ENCODE measurements around the gene CUX1. TPM values are rescaled to one million over a fixed set of nuclear protein-coding genes. Genes with fewer than 3 reads are reported as not detected.

The CUX1 gene
- total RNA-seq, 1 experiment from 2014 or later = 92.4 TPM

DNA sequence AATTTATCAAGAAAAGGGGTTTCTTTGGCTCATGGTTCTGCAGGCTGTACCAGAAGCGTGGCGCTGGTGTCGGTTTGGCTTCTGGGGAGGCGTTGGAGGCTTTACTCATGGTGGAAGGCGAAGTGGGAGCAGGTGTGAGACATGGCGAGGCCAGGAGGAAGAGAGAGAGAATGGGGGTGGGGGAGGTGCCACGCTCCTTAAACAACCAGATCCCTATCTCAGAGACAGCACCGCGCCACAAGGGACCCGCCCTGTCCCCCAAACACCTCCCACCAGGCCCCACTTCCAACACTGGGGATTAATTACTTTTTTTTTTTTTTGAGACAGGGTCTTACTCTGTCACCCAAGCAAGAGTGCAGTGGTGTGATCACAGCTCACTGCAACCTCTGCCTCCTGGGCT, 451.2 kb downstream of the CUX1 start:
- Histone ChIP-seq H3K9me2 (replicated peaks; ENCODE audit: insufficient read depth, low read length) (no peaks in the 10 kb centered on the region), H2AFZ (ENCODE audit: low read length) (no peak overlapping the region), H3K9ac (ENCODE audit: low read length) (no peak overlapping the region), H3K27ac (ENCODE audit: low read length) (0 out of 2 replicates have a peak overlapping the region, but pooled peaks have one; percentile 16), H3K79me2 (ENCODE audit: low read length) (no peaks in the 10 kb centered on the region), H3K4me2 (ENCODE audit: low read depth, low read length, poor library complexity, severe bottlenecking) (no peak overlapping the region), H3K4me3 (ENCODE audit: low read length) (no peak overlapping the region), H3K4me1 (ENCODE audit: low read length) (peaks cover 31% of the 10 kb centered on the region), H3K27me3 (ENCODE audit: low read length) (no peaks in the 10 kb centered on the region), H3K36me3 (ENCODE audit: insufficient read depth, low read length) (no peaks in the 10 kb centered on the region), H3K9me3 (ENCODE audit: low read length) (no peaks in the 10 kb centered on the region), H4K20me1 (ENCODE audit: insufficient read depth, low read depth, low read length) (no peaks in the 10 kb centered on the region)
- DNase-seq = no peak

DNA sequence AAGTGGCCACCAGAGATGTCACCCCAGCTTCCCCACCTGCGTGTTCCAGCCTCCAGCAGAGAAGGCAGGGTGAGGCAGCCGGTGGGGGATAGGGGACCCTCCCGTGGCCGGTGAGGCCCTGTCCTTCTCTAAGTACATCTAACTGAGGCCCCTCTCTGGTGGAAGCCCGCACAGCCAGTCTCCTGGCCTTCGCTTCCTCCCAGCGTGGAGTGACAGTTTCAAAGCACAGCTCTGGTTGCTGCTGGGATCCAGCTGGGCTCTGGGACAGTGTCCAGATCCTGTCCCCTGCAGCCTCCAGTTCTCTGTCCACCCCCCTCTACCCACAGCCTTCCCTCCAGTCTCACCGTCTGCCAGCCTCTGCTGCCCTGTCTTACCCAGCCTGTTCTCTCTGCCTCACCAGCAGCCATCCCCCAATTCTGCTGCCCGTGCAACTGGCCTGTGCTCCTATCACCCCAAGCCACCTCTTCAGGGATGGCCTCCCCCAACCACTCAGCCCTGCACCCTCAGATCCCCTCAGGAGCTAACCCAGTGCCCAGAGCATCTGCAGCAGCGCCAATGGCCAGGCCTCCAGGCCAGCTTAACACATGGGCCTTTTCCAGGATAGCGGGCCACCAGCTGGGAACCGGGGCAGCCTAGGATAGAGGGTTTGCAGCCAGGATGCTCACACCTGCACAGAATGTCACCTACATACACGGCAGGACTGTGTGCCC, 452.9 kb downstream of the CUX1 start:
- Histone ChIP-seq H3K36me3 (ENCODE audit: insufficient read depth, low read length) (no peaks in the 10 kb centered on the region), H3K9me2 (replicated peaks; ENCODE audit: insufficient read depth, low read length) (no peaks in the 10 kb centered on the region), H3K4me2 (ENCODE audit: low read depth, low read length, poor library complexity, severe bottlenecking) (no peak overlapping the region), H3K9ac (ENCODE audit: low read length) (no peak overlapping the region), H3K4me1 (ENCODE audit: low read length) (peaks cover 38% of the 10 kb centered on the region), H3K27ac (ENCODE audit: low read length) (peak overlapping the region; percentile 35; the same call in 1 of the 2 replicates), H3K27me3 (ENCODE audit: low read length) (no peaks in the 10 kb centered on the region), H3K79me2 (ENCODE audit: low read length) (no peaks in the 10 kb centered on the region), H2AFZ (ENCODE audit: low read length) (no peak overlapping the region), H3K4me3 (ENCODE audit: low read length) (no peak overlapping the region), H4K20me1 (ENCODE audit: insufficient read depth, low read depth, low read length) (no peaks in the 10 kb centered on the region), H3K9me3 (ENCODE audit: low read length) (no peaks in the 10 kb centered on the region)
- no peak for DNase-seq

DNA sequence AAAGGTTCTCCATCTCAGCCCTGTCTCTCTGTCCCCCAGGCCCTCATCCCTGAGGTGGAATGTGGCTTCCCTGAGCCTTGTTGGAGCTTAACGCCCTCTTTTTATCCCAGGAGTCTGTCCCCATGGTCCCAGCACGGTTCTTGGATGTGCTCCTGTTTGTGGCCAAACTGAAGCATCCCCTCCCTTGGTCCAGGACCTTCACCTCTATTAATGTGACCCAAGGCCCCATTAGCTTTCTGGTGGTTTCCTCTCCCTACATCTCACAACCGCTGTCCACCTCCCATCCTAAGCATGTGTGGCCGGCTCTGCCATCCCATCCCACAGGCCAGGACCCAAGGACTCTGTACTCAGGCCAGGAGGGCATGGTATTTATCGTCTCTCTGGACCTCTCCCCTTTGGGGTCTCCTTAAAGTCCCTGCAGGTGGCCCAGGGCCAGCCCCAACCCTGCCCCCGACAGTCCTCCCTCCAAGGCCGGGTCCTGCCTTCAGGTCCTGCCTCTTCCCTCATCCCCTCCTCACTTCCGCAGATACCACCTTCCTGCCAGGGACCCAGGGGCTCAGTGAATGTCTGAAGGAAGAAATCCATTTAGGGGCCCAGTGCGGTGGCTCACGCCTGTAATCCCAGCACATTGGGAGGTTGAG, 453.9 kb downstream of the CUX1 start:
- DNase-seq = no peak
- no peak overlapping the region for H3K4me3 ChIP-seq (ENCODE audit: low read length)
- no peaks in the 10 kb centered on the region for H3K9me3 ChIP-seq (ENCODE audit: low read length)

DNA sequence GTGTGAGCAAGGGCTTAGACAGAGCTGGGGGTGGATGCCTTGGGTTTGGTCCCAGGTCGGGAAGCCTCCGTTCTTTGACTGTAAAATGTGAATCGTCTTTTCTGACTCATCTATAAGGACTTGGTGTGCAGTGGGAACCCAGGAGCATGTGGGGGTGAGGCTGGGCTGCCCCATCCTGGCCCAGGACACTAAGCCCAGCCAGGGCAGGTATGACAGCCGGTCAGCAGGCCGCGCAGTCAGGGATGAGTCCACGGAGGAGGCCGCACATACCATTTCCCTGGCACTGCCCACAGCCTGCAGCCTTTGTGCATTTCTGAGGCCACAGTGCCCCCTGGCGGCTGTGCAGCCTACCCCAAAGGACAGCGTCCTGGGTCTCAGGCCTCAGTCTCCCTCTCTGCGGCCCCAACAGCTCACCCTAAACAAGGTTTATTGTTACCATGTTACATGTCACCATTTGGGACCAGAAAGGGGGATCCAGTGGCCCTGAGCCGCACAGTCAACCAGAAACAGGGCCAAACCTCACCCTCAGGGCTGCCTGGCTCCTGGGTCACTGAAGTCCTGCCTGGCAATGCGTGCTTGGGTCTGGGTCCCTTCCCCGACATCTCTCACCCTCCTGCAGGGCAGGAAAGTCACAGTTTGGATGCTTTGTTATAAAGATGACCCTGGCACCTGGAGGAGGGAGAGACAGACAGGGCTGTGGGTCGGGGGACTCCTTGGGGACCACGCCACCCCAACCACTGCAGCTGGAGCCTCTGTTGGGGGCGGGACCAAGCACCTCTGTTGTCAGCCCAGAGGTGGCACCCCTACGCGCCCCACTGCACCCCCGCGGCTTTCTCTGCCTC, 454.9 kb downstream of the CUX1 start:
- H2AFZ ChIP-seq (ENCODE audit: low read length) = no peak overlapping the region

More for the DNA sequence above, 453.9 kb downstream of the CUX1 start:
- Histone ChIP-seq H3K27me3 (ENCODE audit: low read length) (no peaks in the 10 kb centered on the region), H3K9me2 (replicated peaks; ENCODE audit: insufficient read depth, low read length) (no peaks in the 10 kb centered on the region), H3K4me2 (ENCODE audit: low read depth, low read length, poor library complexity, severe bottlenecking) (no peak overlapping the region), H3K27ac (ENCODE audit: low read length) (peak overlapping the region; percentile 81), H3K79me2 (ENCODE audit: low read length) (no peaks in the 10 kb centered on the region), H3K9ac (ENCODE audit: low read length) (peak overlapping the region; percentile 7; the same call in 1 of the 2 replicates), H4K20me1 (ENCODE audit: insufficient read depth, low read depth, low read length) (no peaks in the 10 kb centered on the region), H3K4me1 (ENCODE audit: low read length) (peaks cover 36% of the 10 kb centered on the region), H2AFZ (ENCODE audit: low read length) (no peak overlapping the region), H3K36me3 (ENCODE audit: insufficient read depth, low read length) (no peaks in the 10 kb centered on the region)

DNA sequence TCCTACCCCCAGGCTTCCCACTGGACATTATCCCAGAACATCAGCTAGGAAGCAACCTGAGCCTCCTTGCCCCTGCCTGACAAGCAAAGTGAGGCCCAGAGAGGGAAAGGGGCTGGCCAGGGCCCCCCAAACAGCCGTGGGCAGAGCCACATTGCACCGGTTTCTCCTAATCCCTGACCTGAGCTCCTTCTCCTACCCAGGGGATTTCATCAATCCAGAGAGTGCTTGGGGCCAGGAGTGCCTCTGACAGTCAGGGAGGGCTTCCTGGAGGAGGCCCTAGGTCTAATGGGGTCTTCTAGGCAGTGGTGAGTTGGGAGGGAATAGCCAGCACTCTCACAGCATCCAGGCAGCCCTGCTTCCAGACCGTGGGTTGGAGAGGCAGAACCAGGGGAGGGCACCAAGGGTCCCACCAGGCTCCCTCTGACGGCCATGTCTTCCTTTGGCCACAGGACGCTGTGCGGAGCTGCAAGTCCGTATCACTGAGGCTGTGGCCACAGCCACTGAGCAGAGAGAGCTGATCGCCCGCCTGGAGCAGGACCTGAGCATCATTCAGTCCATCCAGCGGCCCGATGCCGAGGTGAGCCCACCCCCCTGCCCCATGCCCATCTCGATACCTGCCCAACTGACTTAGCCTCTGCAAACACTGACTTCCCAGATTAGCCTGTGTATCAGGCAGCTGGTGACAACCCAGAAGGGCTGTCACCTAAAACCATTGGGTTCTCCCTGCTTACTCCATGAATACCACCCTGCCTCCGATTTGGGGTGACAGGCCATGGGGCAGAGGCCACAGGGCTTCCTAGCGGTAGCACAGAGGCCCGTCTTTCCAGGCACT, 455.7 kb downstream of the CUX1 start:
- DNase-seq = no peak
- H3K9me2 ChIP-seq (replicated peaks; ENCODE audit: insufficient read depth, low read length) = no peaks in the 10 kb centered on the region
- H3K4me2 ChIP-seq (ENCODE audit: low read depth, low read length, poor library complexity, severe bottlenecking) = peak overlapping the region; percentile 46
- peak overlapping the region; percentile 81 for H3K27ac ChIP-seq (ENCODE audit: low read length)
- H4K20me1 ChIP-seq (ENCODE audit: insufficient read depth, low read depth, low read length) = no peaks in the 10 kb centered on the region
- H3K27me3 ChIP-seq (ENCODE audit: low read length) = no peaks in the 10 kb centered on the region
- H3K36me3 ChIP-seq (ENCODE audit: insufficient read depth, low read length) = no peaks in the 10 kb centered on the region
- peak overlapping the region; percentile 46 for H3K9ac ChIP-seq (ENCODE audit: low read length)
- no peaks in the 10 kb centered on the region for H3K9me3 ChIP-seq (ENCODE audit: low read length)
- H3K4me1 ChIP-seq (ENCODE audit: low read length) = peaks cover 41% of the 10 kb centered on the region
- H3K4me3 ChIP-seq (ENCODE audit: low read length) = peak overlapping the region; percentile 24; the same call in 1 of the 2 replicates
- H3K79me2 ChIP-seq (ENCODE audit: low read length) = no peaks in the 10 kb centered on the region
- H2AFZ ChIP-seq (ENCODE audit: low read length) = no peak overlapping the region

More for the DNA sequence above, 454.9 kb downstream of the CUX1 start:
- no peaks in the 10 kb centered on the region for H4K20me1 ChIP-seq (ENCODE audit: insufficient read depth, low read depth, low read length)
- H3K9me3 ChIP-seq (ENCODE audit: low read length) = no peaks in the 10 kb centered on the region
- H3K4me3 ChIP-seq (ENCODE audit: low read length) = peak overlapping the region; percentile 24; the same call in 1 of the 2 replicates
- no peaks in the 10 kb centered on the region for H3K27me3 ChIP-seq (ENCODE audit: low read length)
- peak; percentile 92 for DNase-seq
- H3K27ac ChIP-seq (ENCODE audit: low read length) = peak overlapping the region; percentile 81
- H3K9ac ChIP-seq (ENCODE audit: low read length) = peak overlapping the region; percentile 46
- peak overlapping the region; percentile 46 for H3K4me2 ChIP-seq (ENCODE audit: low read depth, low read length, poor library complexity, severe bottlenecking)
- no peaks in the 10 kb centered on the region for H3K36me3 ChIP-seq (ENCODE audit: insufficient read depth, low read length)
- H3K79me2 ChIP-seq (ENCODE audit: low read length) = no peaks in the 10 kb centered on the region
- no peaks in the 10 kb centered on the region for H3K9me2 ChIP-seq (replicated peaks; ENCODE audit: insufficient read depth, low read length)
- peaks cover 36% of the 10 kb centered on the region for H3K4me1 ChIP-seq (ENCODE audit: low read length)

DNA sequence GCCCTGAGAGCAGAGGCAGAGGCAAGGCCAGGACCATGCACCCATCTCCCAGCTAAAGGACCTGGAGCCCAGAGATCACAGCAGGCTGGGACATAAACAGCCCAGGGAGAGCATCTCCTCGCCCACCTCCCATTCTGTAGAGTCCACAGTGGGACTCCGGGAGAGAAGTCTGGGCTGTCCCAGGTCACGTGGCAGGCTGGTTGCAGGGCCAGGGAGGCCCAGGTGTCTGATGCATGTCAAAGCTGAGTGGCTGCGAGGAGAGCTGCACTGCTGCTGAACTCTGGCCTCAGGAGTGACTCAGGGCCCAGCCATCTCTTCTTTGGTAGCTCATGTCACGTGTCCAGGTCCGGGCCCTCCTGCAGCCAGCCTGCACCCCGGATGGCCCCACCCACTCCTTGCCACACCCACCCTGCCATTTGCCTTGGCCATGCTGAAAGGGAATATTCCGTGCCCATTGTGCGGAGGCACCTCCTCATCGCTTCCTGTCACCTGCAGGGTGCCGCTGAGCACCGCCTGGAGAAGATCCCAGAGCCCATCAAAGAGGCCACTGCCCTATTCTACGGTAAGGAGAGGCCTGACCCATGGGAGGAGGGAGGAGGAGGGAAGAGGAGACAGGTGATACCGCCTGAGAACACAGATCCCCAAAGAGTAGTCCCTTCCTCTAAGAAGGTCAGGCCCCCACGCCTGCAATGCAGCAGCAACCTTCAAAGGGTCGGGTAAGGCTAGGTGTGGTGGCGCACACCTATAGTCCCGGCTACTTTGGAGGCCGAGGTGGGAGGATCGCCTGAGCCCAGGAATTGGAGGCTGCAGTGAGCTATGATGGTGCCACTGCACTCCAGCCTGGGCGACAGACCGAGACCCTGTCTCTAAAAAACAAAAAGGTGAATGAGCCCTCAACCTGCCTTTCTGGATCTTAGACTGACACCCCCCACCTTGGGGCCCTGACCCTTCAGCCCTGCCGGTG, 456.6 kb downstream of the CUX1 start:
- Histone ChIP-seq H3K79me2 (ENCODE audit: low read length) (no peaks in the 10 kb centered on the region), H3K9ac (ENCODE audit: low read length) (peak overlapping the region; percentile 46), H3K4me3 (ENCODE audit: low read length) (no peak overlapping the region), H4K20me1 (ENCODE audit: insufficient read depth, low read depth, low read length) (no peaks in the 10 kb centered on the region), H3K9me3 (ENCODE audit: low read length) (no peaks in the 10 kb centered on the region), H3K36me3 (ENCODE audit: insufficient read depth, low read length) (no peaks in the 10 kb centered on the region), H3K4me2 (ENCODE audit: low read depth, low read length, poor library complexity, severe bottlenecking) (peak overlapping the region; percentile 27), H2AFZ (ENCODE audit: low read length) (no peak overlapping the region), H3K27me3 (ENCODE audit: low read length) (no peaks in the 10 kb centered on the region), H3K9me2 (replicated peaks; ENCODE audit: insufficient read depth, low read length) (no peaks in the 10 kb centered on the region), H3K27ac (ENCODE audit: low read length) (peak overlapping the region; percentile 81), H3K4me1 (ENCODE audit: low read length) (peaks cover 48% of the 10 kb centered on the region)
- peak; percentile 80 for DNase-seq

DNA sequence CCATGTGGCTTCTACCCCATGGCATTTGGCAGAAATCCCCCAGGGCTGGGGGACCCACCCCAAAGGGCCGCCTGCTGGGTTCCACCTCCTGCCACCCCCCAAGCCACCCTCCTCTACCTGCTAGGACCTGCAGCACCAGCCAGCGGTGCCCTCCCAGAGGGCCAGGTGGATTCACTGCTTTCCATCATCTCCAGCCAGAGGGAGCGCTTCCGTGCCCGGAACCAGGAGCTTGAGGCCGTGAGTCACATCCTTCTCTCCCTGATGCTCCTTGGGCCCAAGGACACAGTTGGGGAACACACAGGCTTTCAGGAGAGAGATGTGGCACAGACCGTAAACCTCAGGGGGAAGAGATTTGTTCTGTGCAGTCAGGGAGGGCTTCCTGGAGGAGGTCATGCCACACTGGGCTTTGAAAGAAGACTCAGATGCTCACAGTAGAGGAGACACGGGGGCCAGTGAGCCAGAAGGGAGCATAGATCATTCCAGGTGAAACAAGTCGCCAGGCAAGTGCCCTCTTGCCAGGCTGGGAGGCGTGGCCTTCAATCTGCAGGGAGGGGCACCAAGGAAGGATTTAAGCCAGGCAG, 457.8 kb downstream of the CUX1 start:
- no peaks in the 10 kb centered on the region for H4K20me1 ChIP-seq (ENCODE audit: insufficient read depth, low read depth, low read length)
- no peaks in the 10 kb centered on the region for H3K27me3 ChIP-seq (ENCODE audit: low read length)
- no peaks in the 10 kb centered on the region for H3K36me3 ChIP-seq (ENCODE audit: insufficient read depth, low read length)
- H3K4me2 ChIP-seq (ENCODE audit: low read depth, low read length, poor library complexity, severe bottlenecking) = no peak overlapping the region
- no peak overlapping the region for H3K9ac ChIP-seq (ENCODE audit: low read length)
- peaks cover 59% of the 10 kb centered on the region for H3K4me1 ChIP-seq (ENCODE audit: low read length)
- H3K27ac ChIP-seq (ENCODE audit: low read length) = no peak overlapping the region
- no peak for DNase-seq
- H2AFZ ChIP-seq (ENCODE audit: low read length) = no peak overlapping the region
- H3K4me3 ChIP-seq (ENCODE audit: low read length) = no peak overlapping the region
- no peaks in the 10 kb centered on the region for H3K9me3 ChIP-seq (ENCODE audit: low read length)
- H3K79me2 ChIP-seq (ENCODE audit: low read length) = no peaks in the 10 kb centered on the region
- no peaks in the 10 kb centered on the region for H3K9me2 ChIP-seq (replicated peaks; ENCODE audit: insufficient read depth, low read length)

Data from Karpas-422 (cell line).